ENCODE results near the gene WNT7B. TPM values are rescaled to one million over a fixed set of nuclear protein-coding genes. Genes with fewer than 3 reads are reported as not detected.

Gene WNT7B
- total RNA-seq, 1 experiment from 2014 or later: not detected

GRCh38 chr22:45896964-45897538 lies 79.9 kb downstream of the WNT7B start:
- DNase-seq: no peak
- H3K4me3 ChIP-seq: peak overlapping the region; percentile 24; the same call in 1 of the 2 replicates
- H3K9me3 ChIP-seq (replicated peaks): no peaks in the 10 kb centered on the region
- peaks cover 7% of the 10 kb centered on the region; the same call in 1 of the 2 replicates for H3K4me1 ChIP-seq
- H3K27me3 ChIP-seq: no peaks in the 10 kb centered on the region
- H3K27ac ChIP-seq: no peak overlapping the region
- no peaks in the 10 kb centered on the region for H3K36me3 ChIP-seq

- Histone ChIP-seq H3K36me3 (no peaks in the 10 kb centered on the region), H3K9me3 (replicated peaks) (no peaks in the 10 kb centered on the region), H3K4me1 (peaks cover 7% of the 10 kb centered on the region; the same call in 1 of the 2 replicates), H3K27me3 (no peaks in the 10 kb centered on the region), H3K27ac (no peak overlapping the region), H3K4me3 (peak overlapping the region; percentile 24; the same call in 1 of the 2 replicates)
- peak; percentile 47 to 59 for DNase-seq
These were observed 80.6 kb downstream of the WNT7B start for GRCh38 chr22:45896153-45896951.

- no peak for DNase-seq
- H3K4me3 ChIP-seq: no peak overlapping the region
- no peaks in the 10 kb centered on the region for H3K9me3 ChIP-seq (replicated peaks)
- no peaks in the 10 kb centered on the region for H3K36me3 ChIP-seq
- peaks cover 7% of the 10 kb centered on the region; the same call in 1 of the 2 replicates for H3K4me1 ChIP-seq
- no peaks in the 10 kb centered on the region for H3K27me3 ChIP-seq
- H3K27ac ChIP-seq: no peak overlapping the region
These were observed 81.4 kb downstream of the WNT7B start for GRCh38 chr22:45895436-45896152.

- peaks cover 7% of the 10 kb centered on the region; the same call in 1 of the 2 replicates for H3K4me1 ChIP-seq
- DNase-seq: no peak
- no peaks in the 10 kb centered on the region for H3K9me3 ChIP-seq (replicated peaks)
- H3K36me3 ChIP-seq: no peaks in the 10 kb centered on the region
- H3K27ac ChIP-seq: no peak overlapping the region
- no peak overlapping the region for H3K4me3 ChIP-seq
- H3K27me3 ChIP-seq: no peaks in the 10 kb centered on the region
These were observed 83.4 kb downstream of the WNT7B start for GRCh38 chr22:45893516-45893915.

GRCh38 chr22:45892681-45893461 lies 84.1 kb downstream of the WNT7B start:
- Histone ChIP-seq H3K36me3 (no peaks in the 10 kb centered on the region), H3K9me3 (replicated peaks) (no peaks in the 10 kb centered on the region), H3K4me3 (no peak overlapping the region), H3K27ac (no peak overlapping the region), H3K27me3 (no peaks in the 10 kb centered on the region), H3K4me1 (peaks cover 7% of the 10 kb centered on the region; the same call in 1 of the 2 replicates)
- no peak for DNase-seq

- Histone ChIP-seq H3K4me1 (peaks cover 7% of the 10 kb centered on the region; the same call in 1 of the 2 replicates), H3K4me3 (no peak overlapping the region), H3K27me3 (no peaks in the 10 kb centered on the region), H3K27ac (no peak overlapping the region), H3K9me3 (replicated peaks) (no peaks in the 10 kb centered on the region), H3K36me3 (no peaks in the 10 kb centered on the region)
- no peak for DNase-seq
These were observed 84.9 kb downstream of the WNT7B start for GRCh38 chr22:45891996-45892621.

GRCh38 chr22:45891471-45891995 lies 85.4 kb downstream of the WNT7B start:
- H3K9me3 ChIP-seq (replicated peaks): no peaks in the 10 kb centered on the region
- no peak for DNase-seq
- H3K4me1 ChIP-seq: peaks cover 5% of the 10 kb centered on the region; the same call in 1 of the 2 replicates
- no peak overlapping the region for H3K27ac ChIP-seq
- no peak overlapping the region for H3K4me3 ChIP-seq
- H3K36me3 ChIP-seq: no peaks in the 10 kb centered on the region
- no peaks in the 10 kb centered on the region for H3K27me3 ChIP-seq

- no peaks in the 10 kb centered on the region; the same call in 1 of the 2 replicates for H3K4me1 ChIP-seq
- H3K4me3 ChIP-seq: no peak overlapping the region
- H3K9me3 ChIP-seq (replicated peaks): no peaks in the 10 kb centered on the region
- H3K27me3 ChIP-seq: no peaks in the 10 kb centered on the region
- no peak overlapping the region for H3K27ac ChIP-seq
- H3K36me3 ChIP-seq: no peaks in the 10 kb centered on the region
- no peak for DNase-seq
These were observed 85.9 kb downstream of the WNT7B start for GRCh38 chr22:45891021-45891421.

GRCh38 chr22:45890351-45890635 lies 86.7 kb downstream of the WNT7B start:
- H3K4me1 ChIP-seq: no peaks in the 10 kb centered on the region
- no peak overlapping the region for H3K27ac ChIP-seq
- no peaks in the 10 kb centered on the region for H3K36me3 ChIP-seq
- no peak for DNase-seq
- H3K4me3 ChIP-seq: no peak overlapping the region
- H3K27me3 ChIP-seq: no peaks in the 10 kb centered on the region
- no peaks in the 10 kb centered on the region for H3K9me3 ChIP-seq (replicated peaks)

- Histone ChIP-seq H3K27ac (no peak overlapping the region), H3K9me3 (replicated peaks) (no peaks in the 10 kb centered on the region), H3K4me3 (no peak overlapping the region), H3K27me3 (no peaks in the 10 kb centered on the region), H3K36me3 (no peaks in the 10 kb centered on the region), H3K4me1 (no peaks in the 10 kb centered on the region)
- DNase-seq: no peak
These were observed 87.2 kb downstream of the WNT7B start for GRCh38 chr22:45889539-45890350.

- Histone ChIP-seq H3K9me3 (replicated peaks) (no peaks in the 10 kb centered on the region), H3K27me3 (no peaks in the 10 kb centered on the region), H3K27ac (no peak overlapping the region), H3K4me3 (no peak overlapping the region), H3K36me3 (no peaks in the 10 kb centered on the region), H3K4me1 (no peaks in the 10 kb centered on the region)
- DNase-seq: no peak
These were observed 87.8 kb downstream of the WNT7B start for GRCh38 chr22:45889093-45889538.

GRCh38 chr22:45888221-45889092 lies 88.5 kb downstream of the WNT7B start:
- DNase-seq: no peak
- Histone ChIP-seq H3K36me3 (no peaks in the 10 kb centered on the region), H3K4me3 (no peak overlapping the region), H3K4me1 (no peaks in the 10 kb centered on the region), H3K27ac (no peak overlapping the region), H3K9me3 (replicated peaks) (no peaks in the 10 kb centered on the region), H3K27me3 (no peaks in the 10 kb centered on the region)
